ENCODE data around the gene NIM1K.

DNA sequence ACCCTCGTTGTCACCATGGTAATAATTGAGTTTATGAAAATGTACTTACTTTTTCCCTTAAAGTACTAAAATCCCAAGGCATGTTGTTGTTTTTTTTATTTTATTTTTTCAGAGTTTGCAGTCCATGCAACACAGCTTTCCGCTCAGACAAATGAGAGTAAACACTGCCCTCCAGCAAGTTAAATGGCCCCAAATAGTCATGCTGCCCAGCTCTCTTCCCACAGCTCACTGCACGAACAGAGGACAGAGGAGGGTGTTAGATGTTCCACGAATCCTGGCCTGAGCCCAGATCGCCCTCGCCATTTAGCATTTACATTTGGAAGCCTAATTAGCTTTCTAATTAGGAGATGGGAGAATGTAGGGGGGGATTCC lies 1.9 kb downstream of the NIM1K start:
- TF ChIP-seq RAD21 (IDR thresholded peaks at IDR 0.05; ENCODE audit: low read length) (no peak), TAF1 (IDR thresholded peaks at IDR 0.05; ENCODE audit: borderline replicate concordance, low read depth, low read length) (no peak)
